Breast epithelium (tissue), 3 donors: ENCODE data around the gene CDS2.

Experiments
- POLR2A ChIP-seq: fragments of 450-650 bp; IDR thresholded peaks from one replicate; pipeline ENCODE4 v1.6.1; 2016; ENCODE audit warnings: antibody characterized with exemption, mild to moderate bottlenecking, moderate library complexity
- POLR2AphosphoS5 ChIP-seq, 3 donors: sonication (generic); formaldehyde crosslinking; IDR thresholded peaks; one replicate each; pipeline ENCODE4 v1.6.1; 2017; ENCODE audit warnings: antibody characterized with exemption in 3 of 3
- TF ChIP-seq, protein P1 (sequence below), 3 donors: fragments of 450-650 bp; IDR thresholded peaks; one replicate each; pipeline ENCODE4 v1.5.1; 2016 to 2017; ENCODE audit warnings: antibody characterized with exemption in 3 of 3, mild to moderate bottlenecking in 3 of 3, moderate library complexity in 3 of 3

DNA sequence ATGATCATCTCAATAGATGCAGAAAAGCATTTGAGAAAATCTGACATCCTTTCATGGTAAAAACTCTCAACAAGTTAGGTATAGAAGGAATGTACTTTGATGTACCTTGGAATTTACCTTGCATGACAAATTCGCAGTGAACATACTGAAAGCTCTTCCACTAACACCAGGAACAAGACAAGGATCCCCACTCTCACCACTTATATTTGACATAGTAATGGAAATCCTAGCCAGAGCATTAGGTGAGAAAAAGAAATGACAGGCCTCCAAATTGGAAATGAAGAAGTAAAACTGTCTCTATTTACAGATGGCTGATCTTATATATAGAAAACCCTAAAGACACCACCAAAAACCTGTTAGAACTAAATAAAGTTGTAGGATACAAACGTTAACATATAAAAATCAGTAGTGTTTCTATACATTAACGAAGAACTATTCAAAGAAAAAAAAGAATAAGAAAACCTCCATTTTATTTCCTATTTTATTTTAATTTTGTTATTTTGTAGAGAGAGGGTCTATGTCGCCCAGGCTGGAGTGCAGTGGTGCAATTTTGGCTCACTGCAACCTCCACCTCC lies 34.0 kb upstream of the CDS2 start:
- TF ChIP-seq POLR2A (no peak), POLR2AphosphoS5 (IDR thresholded peaks at IDR 0.05) (no peak)
- TF ChIP-seq, protein P1, sequence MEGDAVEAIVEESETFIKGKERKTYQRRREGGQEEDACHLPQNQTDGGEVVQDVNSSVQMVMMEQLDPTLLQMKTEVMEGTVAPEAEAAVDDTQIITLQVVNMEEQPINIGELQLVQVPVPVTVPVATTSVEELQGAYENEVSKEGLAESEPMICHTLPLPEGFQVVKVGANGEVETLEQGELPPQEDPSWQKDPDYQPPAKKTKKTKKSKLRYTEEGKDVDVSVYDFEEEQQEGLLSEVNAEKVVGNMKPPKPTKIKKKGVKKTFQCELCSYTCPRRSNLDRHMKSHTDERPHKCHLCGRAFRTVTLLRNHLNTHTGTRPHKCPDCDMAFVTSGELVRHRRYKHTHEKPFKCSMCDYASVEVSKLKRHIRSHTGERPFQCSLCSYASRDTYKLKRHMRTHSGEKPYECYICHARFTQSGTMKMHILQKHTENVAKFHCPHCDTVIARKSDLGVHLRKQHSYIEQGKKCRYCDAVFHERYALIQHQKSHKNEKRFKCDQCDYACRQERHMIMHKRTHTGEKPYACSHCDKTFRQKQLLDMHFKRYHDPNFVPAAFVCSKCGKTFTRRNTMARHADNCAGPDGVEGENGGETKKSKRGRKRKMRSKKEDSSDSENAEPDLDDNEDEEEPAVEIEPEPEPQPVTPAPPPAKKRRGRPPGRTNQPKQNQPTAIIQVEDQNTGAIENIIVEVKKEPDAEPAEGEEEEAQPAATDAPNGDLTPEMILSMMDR (IDR thresholded peaks at IDR 0.05) = no peak
